ENCODE data around the gene KSR1. TPM values are rescaled to one million over a fixed set of nuclear protein-coding genes. Genes with fewer than 3 reads are reported as not detected.

KSR1 gene
- polyA plus RNA-seq, 1 donor from 2014 or later = 9.2 TPM

GRCh38 chr17:27630607-27631410 is 174.6 kb downstream of the KSR1 start, which contains the start of gene LGALS9:
Gene LGALS9 (plus strand): TSS chr17:27631188. CDS start chr17:27631266, 78 bp downstream.
- Histone ChIP-seq H3K9me2 (ENCODE audit: insufficient read depth, low read length) (no peaks in the 10 kb centered on the region), H3F3A (ENCODE audit: insufficient read depth, low read length, poor library complexity, severe bottlenecking) (no peaks in the 10 kb centered on the region), H4K20me1 (ENCODE audit: insufficient read depth) (no peaks in the 10 kb centered on the region), H3K4me2 (ENCODE audit: low read length) (no peak within 1 kb of the TSS), H3K27me3 (ENCODE audit: insufficient read depth, low read depth, low read length) (no peaks in the 10 kb centered on the region), H3K4me3 (ENCODE audit: low read length) (no peak within 1 kb of the TSS), H3K27ac (ENCODE audit: low read length) (no peak within 1 kb of the TSS), H3K79me2 (replicated peaks; ENCODE audit: insufficient read depth, low read length) (no peaks in the 10 kb centered on the region), H3K9ac (ENCODE audit: low read length) (no peak within 1 kb of the TSS), H3K36me3 (ENCODE audit: insufficient read depth, low read length) (no peaks in the 10 kb centered on the region), H3K9me3 (ENCODE audit: low read length) (no peaks in the 10 kb centered on the region), H2AFZ (ENCODE audit: low read depth, low read length) (no peak within 1 kb of the TSS)
- no peak for TF ChIP-seq RAD21 (conservative IDR thresholded peaks at IDR 0.05)
- TF ChIP-seq CTCF (IDR thresholded peaks at IDR 0.05; ENCODE audit: poor library complexity, severe bottlenecking) = no peak
- TF ChIP-seq EZH2 (IDR thresholded peaks at IDR 0.05; ENCODE audit: borderline replicate concordance, insufficient read depth, low read length, poor library complexity, severe bottlenecking) = no peak
- no peak for TF ChIP-seq SMC3 (conservative IDR thresholded peaks at IDR 0.05; ENCODE audit: poor library complexity)

GRCh38 chr17:27631411-27631760 is 175.1 kb downstream of the KSR1 start:
- TF ChIP-seq REST (IDR thresholded peaks at IDR 0.05; ENCODE audit: borderline replicate concordance) (no peak), POLR2AphosphoS5 (IDR thresholded peaks at IDR 0.05) (no peak), TAF1 (IDR thresholded peaks at IDR 0.05; ENCODE audit: low read depth) (no peak), RAD21 (conservative IDR thresholded peaks at IDR 0.05) (no peak), EZH2 (IDR thresholded peaks at IDR 0.05; ENCODE audit: borderline replicate concordance, insufficient read depth, low read length, poor library complexity, severe bottlenecking) (no peak), CTCF (IDR thresholded peaks at IDR 0.05; ENCODE audit: poor library complexity, severe bottlenecking) (no peak), SMC3 (conservative IDR thresholded peaks at IDR 0.05; ENCODE audit: poor library complexity) (no peak), EP300 (conservative IDR thresholded peaks at IDR 0.05; ENCODE audit: poor library complexity, severe bottlenecking) (no peak), MXI1 (conservative IDR thresholded peaks at IDR 0.05; ENCODE audit: poor library complexity, severe bottlenecking) (no peak)
- Histone ChIP-seq H3K27me3 (ENCODE audit: insufficient read depth, low read depth, low read length) (no peaks in the 10 kb centered on the region), H3K36me3 (ENCODE audit: insufficient read depth, low read length) (no peaks in the 10 kb centered on the region), H3K79me2 (replicated peaks; ENCODE audit: insufficient read depth, low read length) (no peaks in the 10 kb centered on the region), H3F3A (ENCODE audit: insufficient read depth, low read length, poor library complexity, severe bottlenecking) (no peaks in the 10 kb centered on the region), H3K9ac (ENCODE audit: low read length) (no peak overlapping the region), H3K9me2 (ENCODE audit: insufficient read depth, low read length) (no peaks in the 10 kb centered on the region), H3K4me3 (ENCODE audit: low read length) (no peak overlapping the region), H2AFZ (ENCODE audit: low read depth, low read length) (no peak overlapping the region), H3K4me2 (ENCODE audit: low read length) (no peak overlapping the region), H4K20me1 (ENCODE audit: insufficient read depth) (no peaks in the 10 kb centered on the region), H3K9me3 (ENCODE audit: low read length) (no peaks in the 10 kb centered on the region), H3K27ac (ENCODE audit: low read length) (no peak overlapping the region)
